CMK (cell line): ENCODE measurements around the gene COX7A2.

ENCODE experiments used
- DNase-seq: peaks from one replicate; pipeline ENCODE4 v3.0.0-alpha.2; 2010; ENCODE audit warnings: low read depth

COX7A2 gene

GRCh38 chr6:75243333-75244062, at the start of gene COX7A2:
Gene COX7A2 (minus strand): TSS chr6:75243801. CDS start chr6:75243734, 67 bp downstream.
- DNase-seq = peak; percentile 80

GRCh38 chr6:75292555-75292954, 49.0 kb upstream of the COX7A2 start:
- no peak for DNase-seq

- DNase-seq = no peak
Observed at GRCh38 chr6:75291744-75292143, 48.1 kb upstream of the COX7A2 start.

- DNase-seq = no peak
Observed at GRCh38 chr6:75291331-75291730, 47.7 kb upstream of the COX7A2 start.

- no peak for DNase-seq
Observed at GRCh38 chr6:75290136-75290945, 46.7 kb upstream of the COX7A2 start.

GRCh38 chr6:75288023-75288422, 44.4 kb upstream of the COX7A2 start:
- no peak for DNase-seq

GRCh38 chr6:75287424-75287823, 43.8 kb upstream of the COX7A2 start:
- no peak for DNase-seq

- DNase-seq = no peak
Observed at GRCh38 chr6:75286955-75287354, 43.4 kb upstream of the COX7A2 start.

- no peak for DNase-seq
Observed at GRCh38 chr6:75285283-75285639, 41.7 kb upstream of the COX7A2 start.

GRCh38 chr6:75284632-75285282, 41.2 kb upstream of the COX7A2 start, which contains the start of gene TMEM30A:
Gene TMEM30A (minus strand): TSS chr6:75284792. CDS start chr6:75284638, 154 bp downstream.
- peak; percentile 98 for DNase-seq

GRCh38 chr6:75283907-75284631, 40.5 kb upstream of the COX7A2 start:
- DNase-seq = no peak

- no peak for DNase-seq
Observed at GRCh38 chr6:75282706-75283105, 39.1 kb upstream of the COX7A2 start.

- no peak for DNase-seq
Observed at GRCh38 chr6:75281653-75282052, 38.1 kb upstream of the COX7A2 start.

GRCh38 chr6:75280131-75280855, 36.7 kb upstream of the COX7A2 start:
- no peak for DNase-seq

GRCh38 chr6:75279418-75279817, 35.8 kb upstream of the COX7A2 start:
- DNase-seq = no peak

GRCh38 chr6:75278474-75279077, 35.0 kb upstream of the COX7A2 start:
- no peak for DNase-seq

GRCh38 chr6:75275067-75275466, 31.5 kb upstream of the COX7A2 start:
- no peak for DNase-seq

GRCh38 chr6:75273009-75273408, 29.4 kb upstream of the COX7A2 start:
- no peak for DNase-seq

- DNase-seq = no peak
Observed at GRCh38 chr6:75272145-75272840, 28.7 kb upstream of the COX7A2 start.

GRCh38 chr6:75268988-75269354, 25.4 kb upstream of the COX7A2 start:
- no peak for DNase-seq
